GM18520 (cell line): ENCODE results near the gene RUVBL2.

ENCODE experiments used
- ATAC-seq: cut with Tn5 transposase; IDR thresholded peaks from one replicate; pipeline ENCODE4 v1.9.1; 2021; ENCODE audit not compliant: unreplicated experiment

The RUVBL2 gene

GRCh38 chr19:48987323-48987722 is 6.4 kb upstream of the RUVBL2 start:
- no peak for ATAC-seq

DNA sequence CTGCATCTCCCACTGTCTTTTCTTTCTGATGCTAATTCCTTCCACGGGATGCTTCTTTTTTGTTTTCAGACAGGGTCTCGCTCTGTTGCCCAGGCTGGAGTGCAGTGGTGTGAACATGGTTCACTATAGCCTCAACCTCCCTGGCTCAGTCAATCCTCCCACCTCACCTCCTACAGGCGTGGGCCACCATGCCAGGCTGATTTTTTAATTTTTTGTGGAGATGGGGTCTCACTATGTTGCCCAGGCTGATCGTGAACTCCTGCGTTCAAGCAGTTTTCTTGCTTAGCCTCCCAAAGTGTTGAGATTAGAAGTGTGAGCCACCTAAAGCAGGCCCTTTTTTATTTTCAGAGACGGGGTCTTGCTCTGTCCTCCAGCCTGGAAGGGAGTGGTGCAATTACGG is 5.4 kb upstream of the RUVBL2 start:
- no peak for ATAC-seq

- no peak for ATAC-seq
Observed at GRCh38 chr19:48988860-48989259, 4.8 kb upstream of the RUVBL2 start.

GRCh38 chr19:48989701-48990291 is 3.9 kb upstream of the RUVBL2 start:
- ATAC-seq: no peak

DNA sequence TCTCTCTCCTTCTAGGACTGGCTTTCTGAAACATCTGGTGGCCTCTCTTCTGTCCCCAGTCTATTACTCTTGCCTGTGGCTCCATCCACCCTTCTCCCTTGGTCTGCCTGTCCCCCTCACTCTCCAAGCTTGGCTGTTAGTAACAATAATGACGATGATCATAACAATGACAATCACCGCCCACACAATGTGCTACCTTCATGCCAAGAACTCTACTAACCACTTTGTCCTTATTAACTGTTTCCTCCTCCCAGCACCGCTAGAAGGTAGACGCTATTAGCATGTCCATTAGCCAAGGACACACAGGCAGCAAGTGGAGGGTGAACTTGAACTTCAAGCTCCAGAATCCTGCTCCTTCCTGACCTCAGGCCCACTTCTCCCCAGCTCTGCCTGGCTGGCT is 3.3 kb upstream of the RUVBL2 start:
- no peak for ATAC-seq

- ATAC-seq: no peak
Observed at GRCh38 chr19:48991011-48991609, 2.6 kb upstream of the RUVBL2 start.

GRCh38 chr19:48991873-48992580 is 1.7 kb upstream of the RUVBL2 start:
- ATAC-seq: no peak

GRCh38 chr19:48992581-48993174 is 1.0 kb upstream of the RUVBL2 start:
- no peak for ATAC-seq

DNA sequence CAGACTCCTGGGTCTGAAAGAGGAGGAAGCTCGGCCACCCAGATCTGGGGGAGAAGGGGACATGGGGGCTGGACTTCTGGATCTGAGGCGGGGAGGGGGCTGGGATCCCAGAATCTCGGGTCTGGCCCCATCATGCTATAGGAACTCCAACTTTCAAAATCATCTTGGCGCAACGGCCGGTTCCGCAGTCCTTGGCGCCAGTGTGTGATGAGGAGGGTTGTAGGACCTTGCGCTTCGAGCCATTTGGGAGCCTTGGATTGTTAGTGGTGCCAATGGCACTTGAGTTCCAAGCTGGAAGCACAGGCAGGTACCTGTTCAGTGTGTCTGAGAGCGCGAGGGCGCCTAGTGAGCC is 324 bp downstream of the RUVBL2 start:
- no peak for ATAC-seq

GRCh38 chr19:48997972-48998371 is 4.3 kb downstream of the RUVBL2 start:
- no peak for ATAC-seq

DNA sequence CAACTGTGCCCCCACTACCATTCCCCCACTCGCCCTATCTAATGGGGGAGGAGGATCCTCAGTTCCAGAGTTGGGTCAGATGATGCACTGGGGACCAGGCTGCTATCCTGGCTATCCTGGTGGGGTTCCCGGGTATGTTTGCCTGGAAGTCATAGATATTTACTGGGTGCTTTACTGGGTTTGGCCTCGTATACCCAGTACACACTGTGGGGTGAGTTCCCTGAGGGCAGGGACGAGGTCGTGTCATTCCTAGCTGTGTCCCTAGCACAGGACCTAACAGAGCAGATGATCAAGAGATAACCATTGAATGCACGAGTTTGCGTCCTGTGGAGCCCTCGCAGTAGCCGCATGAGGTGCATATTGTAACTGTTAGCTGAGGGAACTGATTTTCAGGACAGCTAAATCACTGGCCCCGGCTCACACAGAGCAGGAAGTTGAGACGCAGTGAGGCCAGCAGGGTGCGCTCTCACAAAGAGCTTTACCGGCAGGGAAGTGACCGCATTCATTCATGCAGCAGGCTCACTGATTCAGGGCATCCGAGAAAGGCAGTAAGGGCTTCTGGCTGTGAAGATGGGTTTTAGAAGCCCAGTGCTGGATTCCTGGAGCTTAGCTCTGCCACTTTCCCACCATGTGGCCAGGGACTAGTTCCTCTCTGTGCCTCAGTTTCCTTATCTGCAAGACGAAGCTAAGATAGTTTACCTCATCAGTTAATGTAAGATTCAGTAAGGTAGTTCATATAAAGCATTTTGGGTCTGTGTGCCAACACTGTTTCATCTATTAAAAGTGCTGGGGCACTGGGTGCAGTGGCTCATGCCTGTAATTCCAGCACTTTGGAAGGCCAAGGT is 6.0 kb downstream of the RUVBL2 start:
- ATAC-seq: no peak

GRCh38 chr19:49004133-49004532 is 10.4 kb downstream of the RUVBL2 start:
- ATAC-seq: no peak

DNA sequence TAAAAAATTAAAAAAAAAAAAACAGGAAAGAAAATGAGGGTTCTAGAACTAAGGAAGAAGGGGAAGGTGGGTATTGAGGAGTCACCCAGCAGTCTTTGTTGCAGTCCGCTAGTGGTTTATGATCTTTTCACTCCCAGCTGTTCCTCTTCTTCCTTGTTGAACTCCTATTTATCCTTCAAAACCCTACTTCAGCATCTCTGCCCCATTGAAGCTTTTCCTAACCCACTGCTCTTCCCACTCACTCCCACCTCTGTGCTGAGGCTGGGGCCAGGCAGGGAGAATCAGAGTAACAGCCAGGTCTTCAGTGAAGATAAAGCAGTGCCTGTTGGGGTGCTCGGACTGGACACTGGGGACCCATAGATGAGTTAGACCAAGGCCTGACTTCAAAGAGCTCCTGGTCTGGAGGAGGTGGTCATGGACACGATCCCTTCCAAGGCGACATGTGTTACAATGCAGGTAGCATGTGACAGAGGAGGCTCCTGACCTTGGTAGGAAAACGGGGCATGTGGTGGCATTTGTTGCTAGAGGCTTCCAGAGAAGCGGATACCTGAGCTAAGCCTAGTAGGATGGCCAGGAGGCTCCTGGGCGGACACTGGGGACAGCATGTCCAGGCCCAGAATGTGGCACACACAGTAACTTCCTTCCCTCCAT is 11.4 kb downstream of the RUVBL2 start:
- no peak for ATAC-seq

GRCh38 chr19:49006905-49007304 is 13.2 kb downstream of the RUVBL2 start:
- ATAC-seq: no peak

- ATAC-seq: no peak
Observed at GRCh38 chr19:49009828-49010227, 16.1 kb downstream of the RUVBL2 start.

GRCh38 chr19:49010453-49010852 is 16.8 kb downstream of the RUVBL2 start:
- no peak for ATAC-seq

- ATAC-seq: no peak
Observed at GRCh38 chr19:49011194-49011593, 17.5 kb downstream of the RUVBL2 start.

DNA sequence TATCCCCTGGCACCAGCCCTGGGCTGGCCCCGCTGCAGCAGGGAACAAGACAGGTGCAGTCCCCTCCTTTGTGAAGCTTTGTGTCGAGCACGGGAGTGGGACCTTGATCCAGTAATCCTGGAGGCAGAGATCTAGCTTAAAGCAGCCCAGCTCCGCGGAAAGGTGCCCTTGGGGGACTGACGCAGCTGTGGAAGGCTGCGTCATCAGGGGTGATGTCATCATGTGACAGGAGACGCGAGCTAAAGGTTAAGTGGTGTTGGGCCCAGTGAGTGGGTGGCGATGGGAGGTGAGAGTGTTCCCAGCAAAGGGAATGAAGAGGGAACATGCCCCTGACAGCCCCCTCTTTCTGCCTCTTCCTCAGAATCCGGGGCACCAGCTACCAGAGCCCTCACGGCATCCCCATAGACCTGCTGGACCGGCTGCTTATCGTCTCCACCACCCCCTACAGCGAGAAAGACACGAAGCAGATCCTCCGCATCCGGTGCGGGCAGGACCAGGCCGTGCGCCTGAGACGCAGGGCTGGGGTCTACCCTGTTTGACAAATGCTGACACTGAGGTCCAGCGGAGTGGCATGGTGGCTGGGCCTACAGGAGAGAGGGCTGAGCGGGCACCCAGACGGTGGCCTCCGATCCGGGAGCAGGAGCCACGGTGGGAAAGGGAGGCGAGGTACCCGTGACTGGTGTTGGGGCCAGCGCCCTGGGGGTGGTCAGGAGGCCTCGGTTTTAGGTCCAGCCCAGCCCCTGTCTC is 20.6 kb downstream of the RUVBL2 start:
- ATAC-seq: no peak

- ATAC-seq: no peak
Observed at GRCh38 chr19:49014870-49015255, 21.2 kb downstream of the RUVBL2 start.
